SK-N-SH treated with all-trans-retinoic acid at 6 μM for 48 hours (cell line): ENCODE measurements around the gene OR9G1.

Experiments used
- ATAC-seq: fragments of 200-7000 bp; cut with Tn5 transposase; 3 replicates; pipeline ENCODE4 v1.9.1; 2020; ENCODE audit warnings: mild to moderate bottlenecking, moderate library complexity
- ARNTL ChIP-seq: fragments of 450-650 bp; formaldehyde crosslinking; IDR thresholded peaks from 2 replicates; pipeline ENCODE4 v1.5.0; 2020; ENCODE audit warnings: low read depth, mild to moderate bottlenecking, moderate library complexity, borderline replicate concordance
- BACH2 ChIP-seq: fragments of 250-450 bp; sonication (Bioruptor Pico); IDR thresholded peaks from 2 replicates; pipeline ENCODE4 v1.9.0; 2021; ENCODE audit warnings: mild to moderate bottlenecking, borderline replicate concordance
- CREB5 ChIP-seq: fragments of 250-450 bp; sonication (Bioruptor Pico); IDR thresholded peaks from 2 replicates; pipeline ENCODE4 v1.5.1; 2020; ENCODE audit warnings: low read depth, mild to moderate bottlenecking, moderate library complexity
- CSDC2 ChIP-seq: fragments of 250-450 bp; sonication (Bioruptor Pico); IDR thresholded peaks from 2 replicates; pipeline ENCODE4 v1.5.0; 2020; ENCODE audit warnings: mild to moderate bottlenecking, moderate library complexity
- CSRNP3 ChIP-seq: fragments of 250-450 bp; sonication (Bioruptor Pico); IDR thresholded peaks from 2 replicates; pipeline ENCODE4 v1.5.1; 2021; ENCODE audit warnings: mild to moderate bottlenecking, moderate library complexity
- GLIS3 ChIP-seq: fragments of 250-450 bp; sonication (Bioruptor Pico); IDR thresholded peaks from 2 replicates; pipeline ENCODE4 v1.5.0; 2020; ENCODE audit warnings: mild to moderate bottlenecking, moderate library complexity
- ISL1 ChIP-seq: fragments of 250-450 bp; sonication (Bioruptor Pico); IDR thresholded peaks from 2 replicates; pipeline ENCODE4 v2.1.2; 2022; ENCODE audit warnings: mild to moderate bottlenecking, moderate library complexity
- OSR1 ChIP-seq: fragments of 250-450 bp; sonication (Bioruptor Pico); IDR thresholded peaks from 2 replicates; pipeline ENCODE4 v1.8.0; 2022; ENCODE audit warnings: moderate library complexity, mild to moderate bottlenecking, inconsistent platforms
- PATZ1 ChIP-seq: fragments of 250-450 bp; sonication (Bioruptor Pico); IDR thresholded peaks from 2 replicates; pipeline ENCODE4 v1.8.0; 2020; ENCODE audit warnings: mild to moderate bottlenecking, moderate library complexity, borderline replicate concordance
- POU6F1 ChIP-seq: fragments of 250-450 bp; sonication (Bioruptor Pico); IDR thresholded peaks from 2 replicates; pipeline ENCODE4 v1.8.0; 2021; ENCODE audit warnings: low read depth, mild to moderate bottlenecking, moderate library complexity, borderline replicate concordance
- PPARA ChIP-seq: fragments of 250-450 bp; sonication (Bioruptor Pico); IDR thresholded peaks from 2 replicates; pipeline ENCODE4 v1.5.0; 2020; ENCODE audit warnings: mild to moderate bottlenecking, borderline replicate concordance
- RARB ChIP-seq: fragments of 250-450 bp; sonication (Bioruptor Pico); IDR thresholded peaks from 2 replicates; pipeline ENCODE4 v1.8.0; 2021; ENCODE audit warnings: mild to moderate bottlenecking, moderate library complexity
- SNAI2 ChIP-seq: fragments of 250-450 bp; sonication (Bioruptor Pico); IDR thresholded peaks from 2 replicates; pipeline ENCODE4 v1.5.0; 2020; ENCODE audit warnings: mild to moderate bottlenecking, moderate library complexity
- TCF4 ChIP-seq: fragments of 250-450 bp; sonication (Bioruptor Pico); IDR thresholded peaks from 2 replicates; pipeline ENCODE4 v1.8.0; 2021; ENCODE audit warnings: mild to moderate bottlenecking, moderate library complexity, borderline replicate concordance
- TOX ChIP-seq: fragments of 250-450 bp; sonication (Bioruptor Pico); IDR thresholded peaks from 2 replicates; pipeline ENCODE4 v1.8.0; 2021; ENCODE audit warnings: mild to moderate bottlenecking, moderate library complexity, borderline replicate concordance
- TSHZ2 ChIP-seq: fragments of 250-450 bp; sonication (Bioruptor Pico); IDR thresholded peaks from 2 replicates; pipeline ENCODE4 v1.5.0; 2020; ENCODE audit warnings: mild to moderate bottlenecking, moderate library complexity
- ZC3H10 ChIP-seq: fragments of 250-450 bp; sonication (Bioruptor Pico); IDR thresholded peaks from 2 replicates; pipeline ENCODE4 v1.5.1; 2021; ENCODE audit warnings: mild to moderate bottlenecking, moderate library complexity
- ZFP3 ChIP-seq: fragments of 250-450 bp; sonication (Bioruptor Pico); IDR thresholded peaks from 2 replicates; pipeline ENCODE4 v1.5.0; 2020; ENCODE audit warnings: mild to moderate bottlenecking, moderate library complexity
- ZFP30 ChIP-seq: fragments of 450-650 bp; formaldehyde crosslinking; IDR thresholded peaks from 2 replicates; pipeline ENCODE4 v1.5.0; 2022; ENCODE audit warnings: mild to moderate bottlenecking, moderate library complexity
- ZNF565 ChIP-seq: fragments of 450-650 bp; formaldehyde crosslinking; conservative IDR thresholded peaks from 2 replicates; pipeline ENCODE4 v1.5.0; 2020; ENCODE audit warnings: low read depth, mild to moderate bottlenecking, moderate library complexity
- ZNF70 ChIP-seq: fragments of 450-650 bp; formaldehyde crosslinking; IDR thresholded peaks from 2 replicates; pipeline ENCODE4 v1.5.0; 2020; ENCODE audit warnings: mild to moderate bottlenecking, moderate library complexity
- ZNF8 ChIP-seq: fragments of 450-650 bp; formaldehyde crosslinking; IDR thresholded peaks from 2 replicates; pipeline ENCODE4 v1.5.0; 2020; ENCODE audit warnings: mild to moderate bottlenecking, moderate library complexity

The OR9G1 gene

GRCh38 chr11:56740886-56741285, 42.0 kb downstream of the OR9G1 start:
- ATAC-seq: no peak
- TF ChIP-seq SNAI2 (no peak), ZFP3 (no peak), ZC3H10 (CRISPR knock-in tag) (no peak), CSDC2 (CRISPR knock-in tag) (no peak), POU6F1 (CRISPR knock-in tag) (no peak), GLIS3 (CRISPR knock-in tag) (no peak), RARB (no peak), TCF4 (CRISPR knock-in tag) (no peak), ARNTL (CRISPR knock-in tag) (no peak), ISL1 (CRISPR knock-in tag) (no peak)

GRCh38 chr11:56748597-56748996, 49.7 kb downstream of the OR9G1 start, which contains the start of gene OR9G4:
Gene OR9G4, minus strand, starts transcription at chr11:56748697. Its CDS starts 4,931 bp downstream, at chr11:56743766.
- no peak for TF ChIP-seq ZNF8 (CRISPR knock-in tag)
- TF ChIP-seq RARB: no peak
- no peak for TF ChIP-seq ZNF70
- TF ChIP-seq TSHZ2: no peak
- TF ChIP-seq GLIS3 (CRISPR knock-in tag): no peak
- no peak for ATAC-seq

GRCh38 chr11:56750190-56750589, 51.3 kb downstream of the OR9G1 start:
- TF ChIP-seq TCF4 (CRISPR knock-in tag) (no peak), SNAI2 (no peak), CREB5 (CRISPR knock-in tag) (no peak), TOX (CRISPR knock-in tag) (no peak), ZNF70 (no peak), POU6F1 (CRISPR knock-in tag) (no peak), ZNF565 (CRISPR knock-in tag) (no peak), PPARA (CRISPR knock-in tag) (no peak), ARNTL (CRISPR knock-in tag) (no peak), BACH2 (CRISPR knock-in tag) (no peak), ISL1 (CRISPR knock-in tag) (no peak), TSHZ2 (no peak), OSR1 (CRISPR knock-in tag) (no peak), ZFP30 (CRISPR knock-in tag) (no peak), PATZ1 (CRISPR knock-in tag) (no peak), CSRNP3 (CRISPR knock-in tag) (no peak), GLIS3 (CRISPR knock-in tag) (no peak), ZFP3 (no peak), ZC3H10 (CRISPR knock-in tag) (no peak)
- no peak for ATAC-seq
